Measurements from ENCODE around the gene PLCB1. TPM values are rescaled to one million over a fixed set of nuclear protein-coding genes. Genes with fewer than 3 reads are reported as not detected.

PLCB1 gene
- total and polyA plus RNA-seq, 2 of the 4 experiments (the other 2 are of a cell fraction): 5.6 to 16.1 TPM

DNA sequence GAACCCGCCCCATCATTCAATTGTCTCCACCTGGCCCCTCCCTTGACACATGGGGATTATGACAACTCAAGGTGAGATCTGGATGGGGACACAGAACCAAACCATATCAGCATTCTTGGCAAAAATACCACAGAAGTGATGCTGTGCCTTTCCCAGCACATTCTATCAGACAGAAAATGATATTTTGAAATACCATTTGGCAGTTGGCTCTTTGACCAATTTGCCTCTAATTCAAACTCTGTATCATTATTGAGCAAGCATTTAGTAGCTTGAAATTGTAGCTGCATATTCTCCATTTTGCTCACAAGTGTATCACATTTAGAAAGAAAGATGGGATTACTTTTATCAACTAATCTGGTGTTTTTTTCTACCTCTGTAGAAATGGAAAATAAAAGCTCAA is 64.0 kb downstream of the PLCB1 start:
- no peak for ATAC-seq (ENCODE audit: low read depth)
- Histone ChIP-seq H3K9ac (ENCODE audit: low read depth, low read length) (no peak overlapping the region), H3K23ac (ENCODE audit: low read depth, low read length) (no peak overlapping the region), H2AK5ac (ENCODE audit: low read depth, low read length) (no peak overlapping the region), H3K4ac (ENCODE audit: low read depth, low read length) (no peak overlapping the region), H4K8ac (ENCODE audit: low read depth in 2 of 2, low read length in 2 of 2) (no peak overlapping the region), H2AK9ac (replicated peaks; ENCODE audit: low read depth, low read length, poor library complexity) (no peak overlapping the region), H3K27me3 (ENCODE audit: control insufficient read depth, insufficient read depth, low read length) (no peaks in the 10 kb centered on the region), H2BK120ac (ENCODE audit: low read depth, low read length) (no peak overlapping the region), H3K9me1 (ENCODE audit: insufficient read depth, low read length) (no peaks in the 10 kb centered on the region), H3K4me2 (ENCODE audit: low read depth, low read length) (no peak overlapping the region), H3K18ac (ENCODE audit: low read depth, low read length) (no peak overlapping the region), H3K79me1 (ENCODE audit: low read depth in 1 of 2, low read length in 2 of 2) (peaks cover 0 to 3% of the 10 kb centered on the region in 2 experiments; a peak in 2 of 4 replicates), H3K27ac (ENCODE audit: insufficient read depth, low read length) (no peak overlapping the region), H3K9me3 (ENCODE audit: control insufficient read depth, insufficient read depth, low read length) (no peaks in the 10 kb centered on the region), H4K20me1 (ENCODE audit: insufficient read depth, low read length) (no peaks in the 10 kb centered on the region), H2BK15ac (ENCODE audit: low read depth, low read length) (no peak overlapping the region), H3K4me1 (ENCODE audit: control insufficient read depth, insufficient read depth, low read length) (no peaks in the 10 kb centered on the region; the same call in 1 of the 2 replicates), H2BK5ac (ENCODE audit: low read depth, low read length, poor library complexity, severe bottlenecking) (no peak overlapping the region), H4K5ac (ENCODE audit: low read depth, low read length) (no peak overlapping the region), H3K14ac (replicated peaks; ENCODE audit: low read depth, low read length) (no peak overlapping the region), H3K4me3 (ENCODE audit: insufficient read depth, low read depth, low read length) (no peak overlapping the region), H2BK20ac (ENCODE audit: low read depth, low read length) (no peak overlapping the region), H3K56ac (ENCODE audit: extremely low read depth, insufficient read depth, low read length) (no peak overlapping the region), H2AFZ (replicated peaks; ENCODE audit: low read length, poor library complexity) (no peak overlapping the region), H3K36me3 (ENCODE audit: control insufficient read depth, insufficient read depth, low read length) (no peaks in the 10 kb centered on the region), H4K91ac (ENCODE audit: insufficient read depth, low read depth, low read length) (no peak overlapping the region)
- ChIA-PET POLR2A (ENCODE audit: unreplicated experiment) (no interaction called here), CTCF (no interaction called here)
- in situ Hi-C loops (cut with MboI; ENCODE audit: low sequenced_read_pairs): no loop called here
- intact Hi-C loops (cut with micrococcal nuclease): no loop called here
- dilution Hi-C loops (cut with HindIII; ENCODE audit: low sequenced_read_pairs, unreplicated experiment): no loop called here
- TF ChIP-seq RCOR1 (IDR thresholded peaks at IDR 0.05; ENCODE audit: insufficient replicate concordance, low read length) (no peak), MAZ (IDR thresholded peaks at IDR 0.05; ENCODE audit: borderline replicate concordance, low read depth, low read length) (no peak), MAFK (IDR thresholded peaks at IDR 0.05; ENCODE audit: low read depth, low read length) (no peak), FOS (IDR thresholded peaks at IDR 0.05; ENCODE audit: low read depth, low read length) (no peak)
- TF ChIP-seq, protein P1, sequence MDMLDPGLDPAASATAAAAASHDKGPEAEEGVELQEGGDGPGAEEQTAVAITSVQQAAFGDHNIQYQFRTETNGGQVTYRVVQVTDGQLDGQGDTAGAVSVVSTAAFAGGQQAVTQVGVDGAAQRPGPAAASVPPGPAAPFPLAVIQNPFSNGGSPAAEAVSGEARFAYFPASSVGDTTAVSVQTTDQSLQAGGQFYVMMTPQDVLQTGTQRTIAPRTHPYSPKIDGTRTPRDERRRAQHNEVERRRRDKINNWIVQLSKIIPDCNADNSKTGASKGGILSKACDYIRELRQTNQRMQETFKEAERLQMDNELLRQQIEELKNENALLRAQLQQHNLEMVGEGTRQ (IDR thresholded peaks at IDR 0.05; ENCODE audit: low read depth, low read length): no peak
- DNase-seq: no peak
- BruUV-seq (replicated peaks): no TSS peak
- WGBS, 2 experiments (ENCODE audit: extremely low coverage in 2 of 2, insufficient read length in 1 of 2): no CpG with 5 or more reads among the region's 1 CpG
